ENCODE data around the gene SNPH.

Gene SNPH

DNA sequence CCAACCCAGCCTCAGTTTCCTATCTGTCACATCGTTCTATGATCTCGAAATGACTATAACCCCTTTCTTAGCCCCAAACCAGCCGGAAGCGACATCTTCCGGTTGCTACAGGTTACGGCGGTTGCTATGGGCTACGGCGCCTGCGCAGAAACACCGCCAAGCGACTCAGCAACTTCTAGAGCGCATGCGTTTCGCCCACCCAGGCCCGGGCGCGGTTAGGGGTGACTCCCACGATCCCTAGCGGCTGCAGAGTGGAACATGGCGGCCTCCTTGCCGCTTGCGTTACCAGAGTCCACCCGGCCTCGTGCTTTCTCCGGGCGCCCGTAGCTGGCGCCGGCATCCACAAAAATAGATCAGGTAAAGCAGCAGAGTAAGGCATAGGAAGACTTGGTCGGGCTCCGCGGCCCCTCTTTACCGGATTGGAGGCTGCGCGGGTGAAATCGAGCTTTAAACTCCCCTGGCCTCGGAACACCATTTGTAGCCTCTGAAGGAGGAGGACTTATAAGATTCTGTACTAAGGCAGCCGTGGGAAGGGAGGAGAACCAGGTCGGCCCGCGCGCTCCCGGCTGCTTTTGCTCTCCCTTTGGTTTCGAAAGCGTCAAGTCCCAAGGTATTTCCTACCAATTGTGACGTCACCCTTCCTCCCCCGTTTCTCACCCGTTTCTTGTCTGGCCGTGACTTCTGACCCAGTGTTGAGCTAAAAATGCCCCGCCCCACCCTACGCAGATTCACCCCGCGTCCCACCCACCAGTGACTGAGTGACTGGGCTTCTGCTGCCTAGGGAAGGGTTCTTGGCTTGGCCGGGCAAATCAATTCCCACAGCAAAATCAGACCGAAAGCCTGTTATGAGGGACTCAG, 59.3 kb downstream of the SNPH start:
- DNase-seq: peak; percentile 89

DNA sequence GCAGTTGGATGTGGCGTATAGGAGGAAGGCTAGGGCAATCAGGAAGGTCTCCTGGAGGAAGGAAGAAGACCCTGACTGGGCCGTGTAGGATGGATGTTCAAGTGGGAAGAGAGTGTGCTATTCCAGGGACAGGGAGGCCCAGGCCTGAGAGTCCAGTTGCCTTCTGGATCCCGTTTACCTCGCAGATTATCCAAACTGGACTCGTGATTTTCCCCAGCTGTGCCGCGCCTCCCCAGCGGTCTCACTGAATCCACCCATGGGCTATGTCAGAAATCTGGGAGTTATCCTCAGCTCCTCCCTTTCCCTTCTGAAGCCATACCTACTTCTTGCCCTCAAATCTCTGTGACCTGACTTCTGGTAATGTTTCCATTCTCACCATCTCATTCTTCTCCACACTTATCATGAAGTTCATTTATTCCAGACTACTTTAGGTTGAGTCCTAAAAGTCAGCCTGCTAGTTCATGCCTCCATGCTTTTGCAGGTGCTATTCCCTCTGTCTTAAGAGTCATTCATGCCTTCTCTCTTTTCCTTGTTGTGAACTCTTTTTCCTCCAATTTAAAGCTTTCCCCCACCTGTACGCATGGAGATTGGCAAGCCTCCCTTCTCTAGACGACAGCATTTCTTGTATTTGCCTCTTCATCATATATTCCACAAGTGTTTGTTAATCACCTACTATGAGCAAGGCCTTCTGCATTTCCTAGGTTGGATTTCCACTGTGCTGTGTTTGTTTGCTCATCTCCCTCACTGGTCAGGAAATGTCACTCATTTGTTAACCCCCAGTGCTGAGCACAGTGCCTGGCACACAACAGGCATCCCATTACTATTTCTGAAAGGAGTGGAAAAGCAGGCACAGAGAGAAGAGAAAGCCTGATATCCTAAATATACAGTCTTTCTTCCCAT, 60.2 kb downstream of the SNPH start:
- no peak for DNase-seq

DNA sequence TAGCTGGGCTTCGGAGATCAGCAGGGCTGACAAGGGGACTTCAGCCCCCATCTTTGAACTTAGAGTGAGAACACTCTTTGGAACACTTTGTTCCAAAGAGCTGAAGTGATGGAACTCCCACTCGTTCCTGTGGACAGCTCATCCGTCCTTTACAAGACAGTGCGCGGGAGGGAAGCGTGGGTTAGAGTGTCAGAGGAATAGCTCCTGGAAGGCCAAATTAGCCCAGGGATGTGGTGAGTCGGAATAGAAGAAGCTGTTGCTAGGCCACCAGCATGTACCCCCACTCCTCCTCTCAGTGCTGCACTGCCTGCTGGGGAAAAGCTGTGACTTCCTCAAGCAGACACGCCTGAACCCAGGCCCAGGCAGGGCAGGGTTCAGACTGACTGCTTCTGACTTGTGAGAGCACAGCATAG, 61.2 kb downstream of the SNPH start:
- DNase-seq: no peak

DNA sequence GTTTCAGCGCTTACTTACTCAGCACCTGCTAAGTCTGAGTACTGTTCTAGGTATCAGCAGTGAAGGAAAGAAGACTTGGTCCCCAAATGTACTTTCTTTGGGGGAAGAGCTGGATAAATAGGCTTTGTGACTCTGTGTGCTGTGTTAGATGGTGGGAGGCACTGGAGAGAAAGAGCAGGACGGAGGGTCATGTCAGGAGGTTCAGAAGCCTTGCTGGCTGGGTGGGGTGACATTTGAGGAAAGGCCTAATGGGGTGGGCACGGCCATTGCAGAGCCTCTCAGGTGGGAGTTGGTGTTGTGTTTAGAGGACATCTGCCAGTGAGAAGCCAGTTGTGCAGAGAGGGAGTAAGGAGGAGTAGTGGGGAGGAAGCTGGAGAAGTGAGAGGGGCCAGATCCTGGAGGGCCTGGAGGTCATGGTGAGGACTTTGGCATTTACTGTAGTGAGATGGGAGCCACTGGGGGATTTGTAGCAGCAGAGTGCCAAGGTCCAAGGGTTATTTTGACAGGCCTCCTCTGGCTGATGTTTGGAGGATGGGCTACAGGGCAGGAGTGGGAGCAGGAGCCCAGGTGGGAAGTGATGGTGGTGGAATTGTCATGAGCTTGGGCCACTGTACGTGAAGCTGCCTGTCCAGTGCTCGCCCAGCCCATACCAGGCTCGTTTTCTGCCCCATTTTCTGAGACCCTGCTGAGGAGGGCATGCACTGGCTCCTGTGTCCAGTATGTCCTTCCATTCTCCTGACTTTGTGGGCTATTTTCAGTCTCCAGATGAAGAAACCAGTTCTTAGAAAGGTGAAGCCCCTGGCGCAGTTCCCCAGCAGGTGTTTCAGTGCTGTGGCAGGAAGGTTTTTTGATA, 62.0 kb downstream of the SNPH start:
- DNase-seq: no peak

DNA sequence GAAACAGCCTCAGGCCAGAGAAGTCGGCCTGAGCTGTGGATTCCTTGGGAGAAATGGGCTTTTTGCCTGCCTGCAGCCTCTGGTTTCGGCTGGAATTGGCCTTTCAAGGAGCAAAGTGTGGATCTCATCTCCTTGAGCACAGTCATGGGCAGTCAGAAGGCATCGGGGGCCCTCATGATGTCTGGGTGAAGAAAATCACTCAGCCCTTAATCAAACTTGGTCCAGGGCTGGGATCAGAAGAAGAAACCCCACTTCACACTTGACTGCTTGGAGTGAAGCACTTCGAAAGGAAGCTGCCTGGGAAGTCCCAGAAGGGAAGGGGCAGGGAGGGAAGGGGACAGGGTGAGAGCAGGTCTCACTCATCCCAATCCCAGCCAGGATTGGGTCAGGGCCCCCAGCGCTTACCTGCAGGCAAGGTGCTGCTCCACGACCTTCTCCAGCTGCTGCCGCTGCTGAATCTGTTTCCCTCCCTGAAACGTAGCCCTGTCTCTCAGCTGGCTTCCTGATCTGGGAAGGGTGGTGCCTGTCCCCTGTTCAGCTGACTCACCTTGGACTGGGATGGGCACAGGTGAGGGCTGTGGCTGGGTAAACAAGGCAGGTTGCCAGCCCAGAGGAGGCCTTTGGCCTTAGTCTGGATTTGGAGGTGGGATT, 62.7 kb downstream of the SNPH start, which contains the start of gene SDCBP2:
SDCBP2 (minus strand) TSS at position 460 of the 651 bp plus-strand sequence. CDS start 8,723 bp downstream, outside the sequence.
- no peak for DNase-seq

DNA sequence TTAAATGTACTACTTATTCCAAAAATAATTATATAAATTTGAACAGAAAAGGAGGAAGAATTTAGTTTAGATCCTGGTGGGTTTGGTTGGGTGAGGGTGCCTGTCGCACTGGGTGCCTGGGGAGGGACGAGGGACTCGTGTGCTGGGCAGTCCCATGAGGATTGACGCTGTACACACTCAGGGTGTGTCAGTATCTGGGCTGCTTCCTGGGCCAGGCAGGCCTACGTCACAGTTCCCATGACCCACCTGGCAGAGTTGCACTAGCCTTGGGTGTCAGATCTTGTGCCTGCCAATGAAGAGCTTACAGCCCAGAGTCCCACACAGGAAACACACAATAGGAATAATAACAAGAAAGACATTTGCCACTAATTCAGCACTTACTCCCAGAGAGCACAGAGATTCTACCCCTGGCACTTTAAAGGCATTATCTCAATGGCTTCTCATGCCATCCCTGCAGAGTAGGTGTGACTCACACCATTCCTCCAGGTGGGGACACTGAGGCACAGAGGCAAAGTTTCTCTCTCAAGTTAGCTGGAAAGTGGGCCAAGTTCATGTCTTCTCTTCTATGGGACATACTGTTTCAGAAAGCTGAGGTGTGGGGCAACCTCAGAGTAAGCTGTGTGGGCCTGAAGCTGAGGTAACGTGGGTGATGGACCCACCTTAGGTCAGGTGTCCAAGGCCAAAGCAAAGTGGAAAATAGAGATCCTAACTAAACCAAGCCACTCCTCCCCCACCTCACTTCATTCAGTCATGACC, 64.2 kb downstream of the SNPH start:
- no peak for DNase-seq

DNA sequence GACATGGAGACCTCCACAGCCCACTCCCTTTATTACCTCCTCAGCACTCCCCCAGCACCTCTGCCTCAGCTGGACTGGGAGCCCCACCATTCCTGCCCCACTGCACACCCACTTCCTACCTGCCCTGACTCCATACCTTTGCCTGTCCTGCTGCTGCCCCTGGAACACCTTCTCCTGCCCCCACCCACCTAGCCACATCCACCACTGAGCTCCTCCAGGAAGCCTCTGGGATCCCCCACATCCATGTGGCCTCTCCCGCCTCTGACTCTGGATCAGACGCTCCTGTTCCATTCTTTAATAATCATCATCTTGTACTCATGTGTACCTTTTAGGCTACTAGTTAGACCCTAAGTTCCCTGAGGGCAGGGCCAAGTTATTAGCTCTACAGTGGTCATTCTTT, 65.0 kb downstream of the SNPH start:
- no peak for DNase-seq

DNA sequence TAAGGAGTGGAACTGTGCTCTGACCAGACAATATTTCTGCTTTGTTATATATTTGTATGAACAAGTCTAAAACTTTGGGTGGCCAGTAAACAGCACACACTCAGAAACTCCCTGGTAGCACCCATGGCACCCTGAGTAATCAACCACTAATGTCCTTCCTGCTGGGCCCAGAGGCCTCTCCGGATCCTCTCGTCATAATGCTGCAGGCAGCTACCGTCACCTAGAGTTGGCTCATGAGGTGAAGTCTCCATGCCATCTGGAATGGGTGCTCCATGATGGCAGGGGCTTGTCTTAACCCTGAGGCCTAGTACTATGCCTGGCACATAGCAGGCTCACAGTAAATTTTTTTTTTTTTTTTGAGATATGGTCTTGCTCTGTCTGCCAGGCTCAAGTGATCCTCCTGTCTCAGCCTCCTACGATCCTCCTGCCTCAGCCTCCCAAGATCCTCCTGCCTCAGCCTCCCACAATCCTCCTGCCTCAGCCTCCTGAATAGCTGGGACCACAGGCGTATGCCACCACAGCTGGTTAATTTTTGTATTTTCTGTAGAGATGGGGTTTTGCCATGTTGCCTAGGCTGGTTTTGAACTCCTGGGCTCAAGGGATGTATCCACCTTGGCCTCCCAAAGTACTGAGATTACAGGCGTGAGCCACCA, 65.8 kb downstream of the SNPH start:
- no peak for DNase-seq

DNA sequence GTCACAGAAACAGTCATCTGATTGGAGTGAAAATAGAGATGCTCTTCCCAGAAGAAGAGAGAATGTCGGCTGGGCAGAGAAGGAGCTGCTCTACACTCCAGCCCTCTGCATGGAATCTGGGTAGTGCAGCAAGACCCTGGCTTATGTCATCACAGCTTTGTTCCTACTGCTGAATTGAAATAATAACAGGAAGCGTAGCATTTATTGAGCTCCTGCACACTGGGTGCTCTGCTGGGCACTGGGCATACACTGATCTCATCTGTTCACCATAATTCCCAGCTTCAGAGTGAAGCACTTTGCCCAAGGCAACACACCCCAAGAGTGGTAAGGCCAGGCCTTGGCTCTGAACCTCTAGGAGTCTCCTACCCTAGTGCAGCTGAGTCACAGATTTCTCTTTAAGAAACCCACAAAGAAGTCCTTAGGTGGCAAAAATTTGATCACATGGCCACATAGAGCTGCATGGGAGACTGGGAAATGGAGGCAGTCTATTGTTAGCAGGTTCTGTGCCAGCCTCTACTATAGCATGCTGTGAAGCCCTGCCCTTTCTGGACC, 66.7 kb downstream of the SNPH start:
- DNase-seq: no peak

DNA sequence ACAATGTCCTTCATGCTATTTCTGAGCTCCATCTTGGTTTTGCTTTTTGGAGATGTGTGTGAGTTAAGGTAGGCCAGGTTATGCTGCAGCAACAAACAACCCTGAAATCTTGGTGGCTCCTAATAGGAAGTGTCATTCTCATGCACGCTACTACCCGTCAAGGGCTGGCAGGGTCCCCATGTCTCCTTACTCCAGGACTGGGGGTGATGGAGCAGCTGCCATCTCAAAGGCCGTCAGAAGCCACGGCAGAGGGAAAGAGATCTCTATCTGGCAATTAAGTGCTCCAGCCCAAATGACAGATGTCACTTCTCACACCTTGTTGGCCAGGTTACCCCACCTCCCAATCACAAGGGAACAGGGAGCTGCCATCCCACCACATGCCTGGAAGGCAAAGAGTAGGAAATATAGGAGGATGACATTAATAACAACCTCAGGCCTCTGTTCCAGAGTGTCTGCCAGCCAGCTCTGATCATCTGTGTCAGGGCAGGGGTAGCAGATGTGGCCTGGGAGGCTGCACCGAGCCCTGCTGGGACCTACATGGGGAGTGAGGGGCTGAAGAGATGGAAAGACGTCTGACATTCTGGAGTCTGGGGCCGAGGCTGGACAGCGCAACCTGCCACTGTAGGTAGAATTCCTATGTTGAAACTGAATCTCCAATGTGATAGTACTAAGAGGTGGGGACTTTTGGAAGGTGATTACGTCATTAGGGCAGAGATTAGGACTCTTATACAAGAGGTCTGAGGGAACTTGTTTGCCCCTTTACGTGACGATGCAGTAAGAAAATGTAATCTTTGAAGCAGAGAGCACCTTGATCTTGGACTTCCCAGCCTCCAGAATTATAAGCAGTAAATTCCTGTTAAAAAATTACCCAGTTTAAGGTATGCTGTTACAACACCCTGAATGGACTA, 67.6 kb downstream of the SNPH start:
- no peak for DNase-seq

DNA sequence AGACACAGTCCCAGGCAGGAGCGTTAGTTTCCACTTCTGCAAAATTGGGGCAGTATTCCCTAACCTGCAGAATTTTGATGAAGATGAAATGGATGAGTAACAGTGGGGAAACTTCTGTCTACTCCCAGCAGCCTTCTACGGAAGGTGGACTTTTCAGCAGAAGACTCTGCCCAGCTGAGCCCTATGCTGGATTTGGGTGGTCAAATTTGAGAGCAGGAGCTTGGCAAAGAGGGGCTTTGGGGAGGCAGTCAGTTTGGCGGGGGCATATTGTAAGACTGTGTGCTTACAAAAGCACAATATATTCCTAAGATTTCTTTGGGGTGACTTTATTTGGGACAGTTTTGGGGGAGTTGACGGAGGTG, 68.3 kb downstream of the SNPH start:
- DNase-seq: no peak

DNA sequence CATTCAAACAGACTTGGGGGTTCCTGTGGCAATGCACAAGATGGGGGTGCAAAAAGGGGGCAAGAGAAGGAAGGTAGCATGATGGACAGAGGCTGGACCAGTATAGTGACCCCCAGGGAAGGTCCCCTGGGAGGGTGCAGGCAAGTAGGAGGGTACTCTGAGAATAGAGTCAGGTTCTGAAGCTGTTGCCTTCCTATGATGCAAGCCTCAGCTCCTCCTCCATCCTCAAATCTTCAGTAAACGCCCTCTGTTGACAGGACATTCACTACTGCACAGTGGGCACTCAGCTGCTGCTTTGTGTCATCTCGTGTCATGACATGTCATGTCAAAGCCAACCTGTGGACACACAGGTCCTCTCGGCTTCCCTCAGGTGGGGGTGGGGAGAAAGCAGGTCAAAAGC, 68.7 kb downstream of the SNPH start:
- DNase-seq: no peak

DNA sequence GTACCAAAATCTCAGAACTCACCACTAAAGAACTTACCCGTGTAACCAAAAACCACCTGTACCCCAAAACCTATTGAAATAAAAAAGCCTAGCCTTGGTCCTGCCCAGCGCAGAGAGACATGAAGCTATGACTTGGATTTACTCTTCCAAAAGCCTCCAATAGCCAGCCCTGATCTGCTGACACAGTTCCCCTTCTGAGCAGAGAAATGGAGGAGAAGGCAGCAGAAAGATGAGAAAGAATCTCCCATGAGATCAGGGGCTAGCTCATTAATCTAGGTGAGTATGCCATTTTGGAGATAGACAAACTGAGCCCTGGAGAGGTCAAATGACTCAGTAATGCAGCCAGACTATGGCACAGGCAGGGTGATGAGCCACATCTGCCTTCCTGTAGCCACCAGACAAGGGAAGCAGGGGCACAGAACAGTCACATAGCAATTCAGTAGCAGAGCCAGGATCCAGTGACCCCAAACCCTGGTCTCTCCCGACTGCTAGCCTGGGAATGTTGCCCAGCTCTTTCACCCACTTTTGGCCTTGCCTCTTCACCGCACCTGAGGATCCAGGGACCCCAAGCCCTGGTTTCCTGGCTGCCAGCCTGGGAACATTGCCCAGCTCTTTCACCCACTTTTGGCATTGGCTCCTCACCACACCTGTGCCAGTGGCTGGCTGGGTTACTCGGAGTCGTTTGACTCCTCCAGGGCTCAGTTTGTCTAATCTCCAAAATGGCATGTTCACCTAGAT, 70.0 kb downstream of the SNPH start:
- DNase-seq: no peak

DNA sequence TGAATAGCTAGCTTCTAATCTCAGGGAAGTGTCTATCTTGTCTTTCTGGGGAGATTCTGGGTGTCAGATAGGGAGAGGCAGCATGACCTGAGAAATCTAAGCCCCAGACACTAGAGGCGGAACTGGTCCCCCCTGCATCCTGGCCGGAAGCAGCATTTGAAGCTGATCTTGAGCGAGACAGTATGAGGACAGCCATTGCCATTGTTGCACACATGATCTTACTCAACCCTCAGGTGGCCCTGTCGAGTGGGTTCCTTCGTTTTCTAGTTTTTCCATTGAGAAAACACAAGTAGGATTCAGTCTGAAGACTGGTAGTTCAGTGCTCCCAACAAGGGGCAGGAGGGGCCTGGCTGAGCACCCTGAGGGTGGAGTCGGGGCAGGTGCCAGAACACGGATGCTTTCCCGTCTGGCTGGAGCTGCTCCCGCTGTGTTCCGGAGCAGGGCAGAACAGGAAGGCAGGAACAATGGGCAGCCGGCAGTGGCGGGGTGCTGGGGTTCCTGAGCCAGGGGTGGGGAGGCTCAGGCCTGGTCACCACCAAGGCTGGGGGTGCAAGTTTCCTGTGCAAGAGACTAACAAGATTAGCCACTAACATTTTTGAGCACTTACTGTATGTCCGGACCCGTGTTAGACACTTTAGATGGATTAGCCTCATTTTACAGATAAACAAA, 70.7 kb downstream of the SNPH start:
- DNase-seq: no peak

DNA sequence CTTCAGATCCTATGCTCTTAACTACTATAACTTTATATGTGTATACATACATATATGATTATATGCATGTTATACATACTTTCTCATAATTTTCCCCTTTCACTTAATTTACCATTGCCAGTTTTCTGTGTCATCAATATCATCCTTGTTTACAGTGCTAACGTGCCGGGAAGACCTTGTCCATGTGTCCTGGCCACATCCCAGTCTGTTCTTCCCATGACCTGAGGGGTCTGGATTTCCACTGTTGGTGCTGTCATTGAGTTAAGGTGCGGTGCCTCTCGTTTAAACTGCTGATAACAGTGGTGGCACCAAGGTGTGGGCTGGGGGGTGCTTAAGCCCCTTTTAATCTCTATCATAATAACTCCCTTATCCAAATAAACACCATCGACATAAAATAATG, 71.3 kb downstream of the SNPH start:
- DNase-seq: no peak

DNA sequence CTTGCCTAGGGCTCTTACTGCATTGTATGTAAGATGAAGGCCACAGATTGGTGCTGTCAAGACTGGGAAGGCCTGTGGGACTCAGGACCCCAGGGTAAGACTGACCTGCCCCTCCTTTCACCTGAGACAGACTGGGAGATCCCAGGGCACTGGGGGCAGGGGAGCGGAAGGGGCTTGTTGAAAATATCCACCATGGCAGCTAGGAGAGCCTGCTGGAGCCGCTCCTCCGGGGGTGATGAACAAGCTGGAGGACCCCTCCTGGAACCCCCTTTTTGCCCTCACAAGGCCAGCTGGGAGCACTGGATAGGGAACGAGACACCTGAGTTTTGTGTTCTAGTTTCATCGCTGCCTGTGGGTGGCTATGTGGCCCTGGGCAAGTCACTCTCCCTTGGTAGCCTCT, 72.0 kb downstream of the SNPH start:
- DNase-seq: no peak

DNA sequence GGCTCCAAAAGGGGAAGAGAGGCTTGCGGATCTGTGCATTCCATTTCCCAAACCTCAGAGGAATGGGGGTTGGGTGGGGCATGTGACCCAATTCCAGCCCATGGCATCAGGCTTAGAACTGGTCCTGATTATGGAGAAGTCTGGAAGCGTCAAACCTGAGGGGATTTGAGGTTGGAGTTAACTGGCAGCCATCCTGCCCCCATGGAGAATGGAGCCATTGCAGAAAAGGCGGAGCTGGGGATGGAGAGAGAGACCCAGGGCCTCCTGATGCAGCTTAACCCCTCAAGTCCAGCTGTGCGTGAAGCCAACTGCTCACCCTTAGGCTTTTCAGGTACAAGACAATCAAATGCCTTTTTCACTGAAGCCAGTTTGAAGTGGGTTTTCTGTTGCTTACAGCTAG, 72.7 kb downstream of the SNPH start:
- DNase-seq: no peak

DNA sequence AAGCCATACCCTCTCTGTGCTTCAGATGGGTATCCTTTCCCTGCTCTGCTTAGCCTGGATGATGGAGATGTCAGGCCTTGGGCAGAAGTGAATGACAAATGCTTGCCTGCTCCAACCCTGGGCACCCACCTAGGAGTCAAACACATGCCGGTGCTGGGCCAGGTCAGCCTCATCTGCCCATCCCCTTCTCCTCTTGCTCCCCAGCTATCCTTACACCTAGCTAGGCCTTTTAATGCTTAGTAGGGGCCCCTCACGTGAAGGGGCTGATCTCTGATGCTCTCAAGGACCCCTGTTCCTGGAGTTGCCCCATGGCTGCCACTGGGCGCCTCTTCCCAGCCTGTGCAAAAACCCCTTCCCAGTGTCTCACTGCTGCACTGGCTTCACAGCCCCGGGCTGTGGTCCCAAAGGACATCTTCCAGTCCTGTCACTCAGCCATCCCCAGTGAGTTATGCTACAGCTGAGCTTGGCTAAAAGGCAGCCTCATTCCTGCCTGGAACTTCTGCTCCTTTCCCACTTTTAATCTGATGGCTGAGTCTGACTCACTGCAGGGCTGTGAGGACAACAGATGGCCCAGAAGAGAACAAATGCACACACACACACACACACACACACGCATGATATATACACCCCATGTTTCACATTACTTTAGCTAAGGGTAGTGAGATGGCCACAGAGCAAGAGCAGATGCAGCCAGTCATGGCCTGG, 75.6 kb downstream of the SNPH start:
- no peak for DNase-seq

Data from NCI-H187 treated with DMSO at 0.1 percent for 48 hours (cell line).